ENCODE measurements around the gene LTBP4. TPM values are rescaled to one million over a fixed set of nuclear protein-coding genes. Genes with fewer than 3 reads are reported as not detected.

LTBP4 gene
- total RNA-seq, 1 donor from 2014 or later: 225 TPM

GRCh38 chr19:40597329-40597838, 3.8 kb upstream of the LTBP4 start:
- no peak for DNase-seq (ENCODE audit: low spot score)

DNA sequence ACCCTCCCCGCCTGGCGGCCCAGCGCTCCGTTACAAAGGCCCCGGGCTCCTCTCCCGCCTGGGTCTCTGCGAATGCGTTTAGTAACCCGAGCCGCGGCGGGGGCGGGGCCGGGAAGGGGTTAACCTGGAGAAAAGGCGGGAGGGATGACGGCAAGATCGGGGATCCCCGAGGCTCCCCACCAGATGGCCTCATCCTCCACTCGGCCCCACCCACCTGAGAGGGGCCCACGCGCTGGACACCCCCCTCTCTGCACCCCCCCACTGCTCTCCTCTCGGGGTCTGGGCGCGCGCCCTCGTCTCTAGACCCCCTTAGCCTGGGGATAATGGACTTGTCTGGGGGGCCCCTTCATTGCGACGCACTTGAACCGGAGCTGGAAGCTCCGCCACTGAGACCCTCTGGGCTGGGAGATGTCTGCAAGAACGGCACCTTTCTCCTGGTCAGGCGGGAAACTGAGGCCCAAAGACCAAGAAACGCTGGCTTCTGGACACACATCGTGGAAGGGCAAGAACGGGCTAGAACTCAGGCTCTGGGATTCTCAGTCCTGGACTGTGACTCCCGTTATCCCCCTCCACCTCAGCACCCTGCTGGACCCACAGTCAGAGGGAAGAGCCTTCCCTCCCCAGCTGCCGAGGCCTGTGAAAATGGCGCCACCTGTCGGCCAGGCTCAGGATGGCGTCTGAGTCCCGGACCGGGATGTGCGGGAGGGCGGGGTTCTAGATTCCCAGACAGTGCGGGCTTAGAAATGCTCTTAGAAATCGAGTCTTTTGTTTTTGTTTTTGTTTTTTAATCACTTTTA, 2.9 kb upstream of the LTBP4 start:
- peak; percentile 88 for DNase-seq (ENCODE audit: low spot score)

DNA sequence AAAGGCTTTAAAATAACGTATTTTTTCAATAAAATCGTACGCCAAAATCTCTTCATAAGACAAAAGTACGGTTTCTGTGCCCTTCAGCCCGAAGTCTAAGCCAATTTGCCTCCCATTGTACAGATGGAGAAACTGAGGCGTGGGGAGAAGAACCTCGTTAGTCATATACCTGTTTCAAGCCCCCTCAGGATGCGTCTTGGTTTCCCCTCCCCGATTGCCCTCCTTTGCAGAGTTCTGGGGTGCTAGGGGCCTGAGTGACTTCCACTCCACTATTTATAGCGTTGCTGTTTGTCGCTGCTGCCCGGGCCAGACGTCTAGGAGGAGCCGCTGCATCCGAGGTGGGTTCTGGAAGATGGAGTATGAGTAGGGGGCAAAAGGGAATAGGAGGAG, 2.3 kb upstream of the LTBP4 start:
- no peak for DNase-seq (ENCODE audit: low spot score)

GRCh38 chr19:40599331-40599901, 1.8 kb upstream of the LTBP4 start:
- DNase-seq (ENCODE audit: low spot score): no peak

DNA sequence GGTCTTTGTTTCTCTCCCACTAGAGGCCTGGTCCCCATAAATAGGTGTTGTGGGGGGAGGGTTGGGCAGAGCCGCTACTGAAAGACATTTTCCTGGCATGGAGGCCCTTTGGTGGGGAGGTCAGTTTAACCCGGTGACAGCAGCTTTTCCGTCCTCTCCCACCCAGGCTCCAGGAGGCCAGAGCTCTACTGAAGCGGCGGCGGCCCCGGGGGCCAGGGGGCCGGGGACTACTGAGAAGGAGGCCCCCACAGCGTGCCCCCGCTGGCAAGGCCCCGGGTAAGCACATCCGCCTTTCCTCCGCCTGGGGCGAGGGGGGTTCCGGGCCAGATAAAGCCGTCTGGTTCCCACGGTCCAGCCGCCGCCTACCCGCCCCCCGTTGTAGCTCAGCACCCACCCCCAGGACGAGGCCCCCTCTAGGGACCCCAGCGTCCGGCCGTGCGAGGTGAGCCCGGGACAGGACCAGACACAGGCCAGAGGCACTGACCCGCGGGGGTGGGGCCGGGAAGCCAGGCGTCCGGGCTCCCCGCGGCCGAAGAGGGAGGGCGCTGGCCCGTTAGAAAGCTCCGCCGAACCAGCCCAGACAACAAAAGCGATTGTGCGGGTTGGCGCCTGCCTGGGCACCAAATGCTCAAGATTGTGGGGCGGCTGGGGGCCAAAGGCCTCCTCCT, 1.1 kb upstream of the LTBP4 start:
- no peak for DNase-seq (ENCODE audit: low spot score)

DNA sequence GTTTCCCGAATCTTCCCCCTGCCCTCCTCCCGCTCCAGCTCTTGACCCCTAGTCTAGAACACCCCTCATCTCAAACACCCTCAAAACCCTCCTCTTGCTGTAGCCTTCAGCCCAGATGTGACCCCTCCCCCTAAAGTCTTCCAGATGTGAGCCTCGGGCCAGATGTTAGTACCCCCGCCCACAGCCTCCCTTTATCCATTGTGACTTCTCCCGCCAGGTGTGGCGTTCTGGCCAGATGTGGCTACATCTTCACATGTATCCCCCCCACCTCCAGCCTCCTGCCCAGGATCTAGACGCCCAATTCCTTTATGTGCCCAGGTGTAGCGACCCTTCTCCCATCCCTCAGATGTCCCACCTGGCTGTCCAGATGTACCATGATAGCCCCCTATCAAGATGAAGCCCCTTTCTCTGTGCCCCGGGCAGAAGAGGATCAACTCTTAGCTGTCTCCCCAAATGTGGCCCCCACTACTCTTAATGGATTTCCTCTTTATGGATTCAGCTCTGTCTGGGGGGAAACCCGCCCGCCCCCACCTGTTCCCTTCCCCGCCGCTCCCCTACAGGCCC, 517 bp upstream of the LTBP4 start:
- no peak for DNase-seq (ENCODE audit: low spot score)

- no peak for DNase-seq (ENCODE audit: low spot score)
Observed at GRCh38 chr19:40603071-40603388, 1.9 kb downstream of the LTBP4 start.

GRCh38 chr19:40603389-40604170, 2.4 kb downstream of the LTBP4 start:
- DNase-seq (ENCODE audit: low spot score): peak; percentile 98

- no peak for DNase-seq (ENCODE audit: low spot score)
Observed at GRCh38 chr19:40604171-40604646, 3.0 kb downstream of the LTBP4 start.

- no peak for DNase-seq (ENCODE audit: low spot score)
Observed at GRCh38 chr19:40604647-40605215, 3.6 kb downstream of the LTBP4 start.

- peak; percentile 81 for DNase-seq (ENCODE audit: low spot score)
Observed at GRCh38 chr19:40605216-40605971, 4.2 kb downstream of the LTBP4 start.

- DNase-seq (ENCODE audit: low spot score): no peak
Observed at GRCh38 chr19:40607311-40608239, 6.4 kb downstream of the LTBP4 start.

DNA sequence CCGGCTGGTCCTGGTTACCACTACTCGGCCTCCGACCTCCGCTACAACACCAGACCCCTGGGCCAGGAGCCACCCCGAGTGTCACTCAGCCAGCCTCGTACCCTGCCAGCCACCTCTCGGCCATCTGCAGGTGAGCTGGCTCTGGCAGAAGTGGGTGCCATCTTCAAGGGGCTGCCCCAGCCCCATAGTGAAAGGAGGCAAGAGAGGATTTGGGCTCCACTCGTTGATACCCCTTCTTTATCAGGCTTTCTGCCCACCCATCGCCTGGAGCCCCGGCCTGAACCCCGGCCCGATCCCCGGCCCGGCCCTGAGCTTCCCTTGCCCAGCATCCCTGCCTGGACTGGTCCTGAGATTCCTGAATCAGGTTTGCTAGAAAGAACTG, 7.1 kb downstream of the LTBP4 start:
- no peak for DNase-seq (ENCODE audit: low spot score)

DNA sequence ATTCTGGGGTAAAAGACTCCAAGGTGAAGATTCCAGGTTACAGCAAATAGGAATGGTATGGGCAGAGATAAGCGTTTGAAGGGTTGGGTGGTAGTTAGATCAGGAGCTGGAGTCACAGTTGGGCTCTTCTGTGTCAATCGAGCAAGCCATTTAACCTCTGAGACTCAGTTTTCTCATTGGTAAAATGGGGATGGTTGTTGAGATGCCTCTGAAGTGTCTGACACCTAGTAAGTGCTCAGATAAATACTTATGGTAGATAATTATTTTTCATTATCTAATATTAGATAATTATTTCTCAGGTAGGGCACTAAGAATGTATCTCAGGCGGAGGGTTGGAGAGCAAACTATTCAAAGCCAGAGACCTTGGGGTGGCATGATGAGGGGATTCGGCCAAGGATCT, 7.8 kb downstream of the LTBP4 start:
- no peak for DNase-seq (ENCODE audit: low spot score)

DNA sequence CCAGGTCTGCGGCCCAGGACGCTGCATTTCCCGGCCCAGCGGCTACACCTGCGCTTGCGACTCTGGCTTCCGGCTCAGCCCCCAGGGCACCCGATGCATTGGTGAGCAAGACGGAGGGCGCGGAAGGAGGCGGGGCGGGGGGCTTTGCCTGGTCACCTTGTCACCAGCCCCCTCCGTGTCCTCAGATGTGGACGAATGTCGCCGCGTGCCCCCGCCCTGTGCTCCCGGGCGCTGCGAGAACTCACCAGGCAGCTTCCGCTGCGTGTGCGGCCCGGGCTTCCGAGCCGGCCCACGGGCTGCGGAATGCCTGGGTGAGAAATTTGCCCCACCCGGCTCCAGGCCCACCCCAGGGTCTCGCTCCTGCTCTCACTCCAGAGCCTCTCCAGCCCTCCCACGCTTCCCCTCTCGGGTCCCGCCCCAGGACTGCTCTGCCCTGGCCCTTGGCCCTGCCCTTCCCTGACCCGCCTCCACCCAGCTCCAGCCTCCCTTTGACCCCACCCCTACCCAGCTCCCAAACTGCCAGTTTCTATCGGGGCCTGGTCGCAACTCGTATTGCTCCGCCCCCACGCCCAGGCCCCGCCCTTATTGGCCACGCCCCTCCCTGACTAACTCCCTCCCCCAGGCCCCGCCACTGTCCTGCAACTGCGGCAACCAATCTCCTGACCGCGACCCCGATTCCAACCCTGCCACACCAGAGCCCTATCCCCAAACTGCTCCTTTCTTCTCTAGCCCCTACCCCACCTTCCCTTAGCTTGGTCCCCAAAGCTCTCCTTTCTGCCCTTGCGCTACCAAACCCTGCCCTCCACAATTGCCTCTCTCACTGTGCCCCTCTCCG, 8.6 kb downstream of the LTBP4 start:
- peak; percentile 84 for DNase-seq (ENCODE audit: low spot score)

GRCh38 chr19:40610396-40611064, 9.4 kb downstream of the LTBP4 start:
- peak; percentile 66 for DNase-seq (ENCODE audit: low spot score)

GRCh38 chr19:40611096-40611495, 9.9 kb downstream of the LTBP4 start:
- DNase-seq (ENCODE audit: low spot score): no peak
